ENCODE data around the gene PCNX2. TPM values are rescaled to one million over a fixed set of nuclear protein-coding genes. Genes with fewer than 3 reads are reported as not detected.

Gene PCNX2
- total and polyA plus RNA-seq, 2 donors (not counting 3 experiments of a cell fraction or from before 2014, with no cell fraction given) = 6.6 to 11.0 TPM

GRCh38 chr1:232980355-232980978 lies 315.1 kb downstream of the PCNX2 start:
- H3K36me3 ChIP-seq (ENCODE audit: control insufficient read depth in 2 of 2, extremely low read depth in 1 of 2, insufficient read depth in 2 of 2, low read length in 2 of 2) = peaks cover 0 to 1% of the 10 kb centered on the region in 2 experiments
- dilution Hi-C loops (cut with MboI; ENCODE audit: extremely low pct_ligation_motif_present, low sequenced_read_pairs) = no loop called here
- ChIA-PET POLR2A (no interaction called here), CTCF (interaction anchor here (1.7 kb wide), 1 partner anchor 18 kb away, joined by 4 read pairs; no protein-coding TSS in a partner anchor)
- H3K9me3 ChIP-seq (replicated peaks; ENCODE audit: control insufficient read depth, insufficient read depth, low read length) = no peaks in the 10 kb centered on the region
- H3K27ac ChIP-seq (ENCODE audit: insufficient read depth, low read depth, low read length) = no peak overlapping the region
- no peaks in the 10 kb centered on the region for H4K20me1 ChIP-seq (replicated peaks; ENCODE audit: control insufficient read depth, extremely low read depth, insufficient read depth, low read length)
- TF ChIP-seq POLR2AphosphoS5 (IDR thresholded peaks at IDR 0.05; ENCODE audit: insufficient read depth, low read depth, low read length) = no peak
- no peak for TF ChIP-seq FOS (IDR thresholded peaks at IDR 0.05; ENCODE audit: borderline replicate concordance, insufficient read depth, low read length)
- TF ChIP-seq POLR2A (IDR thresholded peaks at IDR 0.05; ENCODE audit: low read depth, low read length) = no peak
- TF ChIP-seq JUN (IDR thresholded peaks at IDR 0.05; ENCODE audit: borderline replicate concordance, insufficient read depth, insufficient read length, low read depth) = no peak
- TF ChIP-seq CTCF (IDR thresholded peaks at IDR 0.05; ENCODE audit: extremely low read depth in 1 of 2, insufficient read depth in 1 of 2, low read depth in 1 of 2, low read length in 2 of 2) = no peak
- no peak for TF ChIP-seq GATA2 (IDR thresholded peaks at IDR 0.05; ENCODE audit: insufficient read depth, insufficient read length, low read depth, low read length)
- TF ChIP-seq MYC (IDR thresholded peaks at IDR 0.05; ENCODE audit: low read depth, low read length) = no peak
- TF ChIP-seq MAX (IDR thresholded peaks at IDR 0.05; ENCODE audit: insufficient read depth, insufficient read length) = no peak
- TF ChIP-seq EZH2 (IDR thresholded peaks at IDR 0.05; ENCODE audit: borderline replicate concordance, low read depth, low read length, severe bottlenecking) = no peak
- no peak for FAIRE-seq
- H3K4me3 ChIP-seq (replicated peaks in 1 of 3; ENCODE audit: insufficient read depth in 1 of 3, low read depth in 1 of 3, low read length in 3 of 3) = no peak overlapping the region
- no peaks in the 10 kb centered on the region for H3K79me2 ChIP-seq (ENCODE audit: control insufficient read depth, insufficient read depth, low read length)
- H3K4me2 ChIP-seq (ENCODE audit: insufficient read depth, low read length) = no peak overlapping the region
- no peak overlapping the region for H2AFZ ChIP-seq (ENCODE audit: low read depth, low read length)
- no peak for DNase-seq (ENCODE audit: low read depth, low spot score)
- BruUV-seq (replicated peaks) = no TSS peak
- intact Hi-C loops (cut with micrococcal nuclease) = no loop called here
- no peaks in the 10 kb centered on the region for H3K27me3 ChIP-seq (ENCODE audit: control insufficient read depth in 2 of 2, insufficient read depth in 2 of 2, low read length in 2 of 2)
- no peak overlapping the region for H3K9ac ChIP-seq (replicated peaks; ENCODE audit: extremely low read depth, insufficient read depth, low read length)
- H3K9me1 ChIP-seq (replicated peaks; ENCODE audit: control insufficient read depth, extremely low read depth, insufficient read depth, low read length) = no peaks in the 10 kb centered on the region
- no peaks in the 10 kb centered on the region for H3K4me1 ChIP-seq (ENCODE audit: control insufficient read depth, extremely low read depth, insufficient read depth, low read length)
